ENCODE data around the gene ARPC1B. TPM values are rescaled to one million over a fixed set of nuclear protein-coding genes. Genes with fewer than 3 reads are reported as not detected.

Gene ARPC1B
- total and polyA plus RNA-seq, 2 of the 8 experiments (the other 6 are each of a cell fraction or from before 2014, with no cell fraction given), result 64.5 to 115 TPM

- TF ChIP-seq CBX8 (IDR thresholded peaks at IDR 0.05; ENCODE audit: borderline replicate concordance, low read depth, low read length), result no peak
Measured at GRCh38 chr7:99396418-99397296, 22.1 kb downstream of the ARPC1B start (continued).

Measured in H1 (cell line).